ENCODE data around the gene C1QTNF9. TPM values are rescaled to one million over a fixed set of nuclear protein-coding genes. Genes with fewer than 3 reads are reported as not detected.

C1QTNF9 gene, protein sequence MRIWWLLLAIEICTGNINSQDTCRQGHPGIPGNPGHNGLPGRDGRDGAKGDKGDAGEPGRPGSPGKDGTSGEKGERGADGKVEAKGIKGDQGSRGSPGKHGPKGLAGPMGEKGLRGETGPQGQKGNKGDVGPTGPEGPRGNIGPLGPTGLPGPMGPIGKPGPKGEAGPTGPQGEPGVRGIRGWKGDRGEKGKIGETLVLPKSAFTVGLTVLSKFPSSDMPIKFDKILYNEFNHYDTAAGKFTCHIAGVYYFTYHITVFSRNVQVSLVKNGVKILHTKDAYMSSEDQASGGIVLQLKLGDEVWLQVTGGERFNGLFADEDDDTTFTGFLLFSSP
- not detected in 5 replicates for total RNA-seq (2022; extraction: Qiagen RNA extraction; ENCODE audit: low read depth)

DNA sequence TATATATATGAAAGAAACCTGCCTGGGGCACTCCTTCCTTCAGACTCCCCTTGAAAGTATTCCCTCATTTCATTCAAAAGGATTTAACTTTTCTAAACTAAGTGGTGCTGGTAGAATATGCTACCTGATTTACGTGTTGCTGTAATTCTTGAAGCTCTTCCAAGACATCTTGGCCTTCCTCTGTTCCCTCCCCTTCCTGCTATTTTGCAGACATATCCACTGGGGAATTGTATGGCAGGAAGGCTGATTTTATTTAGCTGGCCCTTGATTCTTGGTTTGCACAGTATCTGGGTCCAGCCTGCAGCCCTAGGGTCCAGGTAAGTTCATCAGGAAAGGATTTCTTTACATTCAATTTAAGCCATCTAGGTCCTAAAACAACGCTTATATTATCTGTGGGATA is at the start of gene C1QTNF9:
TSS of gene C1QTNF9 (plus strand) at position 281 of the 400 bp plus-strand sequence. CDS start 6,424 bp downstream, outside the sequence.

Other genes with a start within 250 kb of the C1QTNF9 start
- 6.4 to 9.6 TPM (median 8.4 TPM) in 5 replicates for gene SPATA13, start 148.9 kb upstream of the C1QTNF9 start, total RNA-seq (2022; extraction: Qiagen RNA extraction; ENCODE audit: low read depth)
- gene PARP4, start 203.2 kb downstream of the C1QTNF9 start, total RNA-seq (2022; extraction: Qiagen RNA extraction; ENCODE audit: low read depth): 32.6 to 43.4 TPM (median 39.9 TPM) in 5 replicates

Measured in A549 treated with DMSO at 1 μM for 4 hours (cell line).